ENCODE measurements around the gene EML3. TPM values are rescaled to one million over a fixed set of nuclear protein-coding genes. Genes with fewer than 3 reads are reported as not detected.

The EML3 gene
- total and polyA plus RNA-seq, 2 of the 13 experiments (the other 11 are each of a cell fraction or from before 2014, with no cell fraction given), result 10.6 to 12.3 TPM

DNA sequence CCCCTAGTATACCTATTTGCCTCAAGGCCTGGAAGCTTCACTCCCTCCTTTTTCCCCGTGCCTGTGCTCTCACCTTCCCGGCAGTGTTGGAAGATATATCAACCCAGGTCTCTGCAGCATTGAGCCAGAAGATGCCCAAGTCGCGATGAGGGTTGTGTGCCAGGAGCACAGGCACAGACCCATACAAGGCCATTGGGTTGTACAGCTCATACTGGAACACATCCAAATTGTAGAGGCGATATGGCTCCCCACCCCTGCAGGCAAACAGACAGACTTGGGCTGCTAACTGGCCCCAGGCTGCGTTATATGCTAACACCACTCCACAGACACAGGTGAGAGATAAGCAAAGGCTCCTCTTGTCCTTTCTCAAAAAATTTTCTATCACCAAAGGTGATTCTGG, 19.9 kb upstream of the EML3 start:
- no peaks in the 10 kb centered on the region for H3K9me3 ChIP-seq (ENCODE audit: low read length)
- no TSS peak for BruUV-seq (replicated peaks)
- intact Hi-C loops (cut with micrococcal nuclease; ENCODE audit: unreplicated experiment) (no loop called here), in situ Hi-C loops (cut with HindIII; ENCODE audit: extremely low pct_ligation_motif_present, low pct_unique_long_range_greater_than_20kb) (no loop called here)
- H4K20me1 ChIP-seq (ENCODE audit: insufficient read depth, low read length), result no peaks in the 10 kb centered on the region
- H3K4me1 ChIP-seq (ENCODE audit: insufficient read depth, low read length), result no peaks in the 10 kb centered on the region
- H3K4me2 ChIP-seq (ENCODE audit: low read depth, low read length), result no peak overlapping the region
- TF ChIP-seq, protein P1, sequence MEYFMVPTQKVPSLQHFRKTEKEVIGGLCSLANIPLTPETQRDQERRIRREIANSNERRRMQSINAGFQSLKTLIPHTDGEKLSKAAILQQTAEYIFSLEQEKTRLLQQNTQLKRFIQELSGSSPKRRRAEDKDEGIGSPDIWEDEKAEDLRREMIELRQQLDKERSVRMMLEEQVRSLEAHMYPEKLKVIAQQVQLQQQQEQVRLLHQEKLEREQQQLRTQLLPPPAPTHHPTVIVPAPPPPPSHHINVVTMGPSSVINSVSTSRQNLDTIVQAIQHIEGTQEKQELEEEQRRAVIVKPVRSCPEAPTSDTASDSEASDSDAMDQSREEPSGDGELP (IDR thresholded peaks at IDR 0.05; ENCODE audit: borderline replicate concordance, low read depth), result no peak
- TF ChIP-seq, protein P2, sequence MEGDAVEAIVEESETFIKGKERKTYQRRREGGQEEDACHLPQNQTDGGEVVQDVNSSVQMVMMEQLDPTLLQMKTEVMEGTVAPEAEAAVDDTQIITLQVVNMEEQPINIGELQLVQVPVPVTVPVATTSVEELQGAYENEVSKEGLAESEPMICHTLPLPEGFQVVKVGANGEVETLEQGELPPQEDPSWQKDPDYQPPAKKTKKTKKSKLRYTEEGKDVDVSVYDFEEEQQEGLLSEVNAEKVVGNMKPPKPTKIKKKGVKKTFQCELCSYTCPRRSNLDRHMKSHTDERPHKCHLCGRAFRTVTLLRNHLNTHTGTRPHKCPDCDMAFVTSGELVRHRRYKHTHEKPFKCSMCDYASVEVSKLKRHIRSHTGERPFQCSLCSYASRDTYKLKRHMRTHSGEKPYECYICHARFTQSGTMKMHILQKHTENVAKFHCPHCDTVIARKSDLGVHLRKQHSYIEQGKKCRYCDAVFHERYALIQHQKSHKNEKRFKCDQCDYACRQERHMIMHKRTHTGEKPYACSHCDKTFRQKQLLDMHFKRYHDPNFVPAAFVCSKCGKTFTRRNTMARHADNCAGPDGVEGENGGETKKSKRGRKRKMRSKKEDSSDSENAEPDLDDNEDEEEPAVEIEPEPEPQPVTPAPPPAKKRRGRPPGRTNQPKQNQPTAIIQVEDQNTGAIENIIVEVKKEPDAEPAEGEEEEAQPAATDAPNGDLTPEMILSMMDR (CRISPR knock-in tag; IDR thresholded peaks at IDR 0.05), result no peak
- TF ChIP-seq SYNCRIP (IDR thresholded peaks at IDR 0.05; ENCODE audit: insufficient read depth, low read depth, low read length) (no peak), POLR2A (IDR thresholded peaks at IDR 0.05; ENCODE audit: insufficient read depth in 1 of 2, low read depth in 2 of 2, low read length in 2 of 2) (0 out of 4 replicates have a peak, but pooled peaks of 1 of the 2 experiments have one; percentile 3)
- H3K27ac ChIP-seq (ENCODE audit: extremely low read length, insufficient read depth, low read length), result no peak overlapping the region
- ChIA-PET POLR2A (interaction anchor here (1.8 kb wide), 1 partner anchor 14 kb away, joined by 6 read pairs; the partner anchor contains the start of gene GANAB), CTCF (ENCODE audit: low intra/inter-chr PET ratio, low total read pairs) (no interaction called here)
- no peak overlapping the region for H2AFZ ChIP-seq (ENCODE audit: low read length)
- no peak overlapping the region for H3K4me3 ChIP-seq (replicated peaks in 1 of 3; ENCODE audit: insufficient read depth in 1 of 3, low read depth in 2 of 3, low read length in 3 of 3)
- 100% methylated on average over 4 of the region's 6 CpGs for WGBS (ENCODE audit: low lambda C conversion rate)
- ATAC-seq (no peak), DNase-seq (ENCODE audit: low spot score) (no peak), FAIRE-seq (no peak)
- no peak overlapping the region for H3K9ac ChIP-seq (ENCODE audit: insufficient read depth, low read depth, low read length)
- H3K36me3 ChIP-seq (replicated peaks in 1 of 2; ENCODE audit: control insufficient read depth in 1 of 2, insufficient read depth in 2 of 2, low read length in 2 of 2), result peaks cover 40 to 78% of the 10 kb centered on the region in 2 experiments
- no peaks in the 10 kb centered on the region for H3K79me2 ChIP-seq (ENCODE audit: insufficient read depth, low read length)
- no peaks in the 10 kb centered on the region for H3K27me3 ChIP-seq (ENCODE audit: control insufficient read depth in 1 of 2, insufficient read depth in 2 of 2, low read length in 2 of 2)

DNA sequence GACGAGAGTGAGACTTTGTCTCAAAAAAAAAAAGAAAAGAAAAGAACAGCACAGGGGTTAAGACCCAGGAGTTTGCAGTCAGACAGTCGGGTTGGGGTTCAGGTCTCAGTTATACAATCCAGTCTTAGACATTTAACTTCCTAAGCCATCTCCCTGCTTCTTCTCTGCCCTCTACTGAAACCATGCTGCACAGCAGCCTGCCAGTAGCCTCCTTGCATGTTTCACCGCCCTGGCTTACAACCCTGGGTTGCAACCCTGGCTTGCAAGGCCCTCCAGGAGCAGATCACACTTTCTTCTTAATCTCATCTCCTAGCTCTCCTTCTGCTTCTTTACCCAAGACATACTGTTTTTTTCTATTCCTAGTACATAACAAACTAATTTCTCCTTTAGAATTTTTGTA, 15.1 kb upstream of the EML3 start:
- Histone ChIP-seq H3K27me3 (ENCODE audit: control insufficient read depth in 1 of 2, insufficient read depth in 2 of 2, low read length in 2 of 2) (no peaks in the 10 kb centered on the region), H3K36me3 (replicated peaks in 1 of 2; ENCODE audit: control insufficient read depth in 1 of 2, insufficient read depth in 2 of 2, low read length in 2 of 2) (peaks cover 41 to 74% of the 10 kb centered on the region in 2 experiments), H3K4me3 (replicated peaks in 1 of 3; ENCODE audit: insufficient read depth in 1 of 3, low read depth in 2 of 3, low read length in 3 of 3) (no peak overlapping the region), H4K20me1 (ENCODE audit: insufficient read depth, low read length) (no peaks in the 10 kb centered on the region), H3K4me2 (ENCODE audit: low read depth, low read length) (no peak overlapping the region), H2AFZ (ENCODE audit: low read length) (no peak overlapping the region), H3K4me1 (ENCODE audit: insufficient read depth, low read length) (peaks cover under 1% of the 10 kb centered on the region; the same call in 1 of the 2 replicates), H3K79me2 (ENCODE audit: insufficient read depth, low read length) (no peaks in the 10 kb centered on the region), H3K27ac (ENCODE audit: extremely low read length, insufficient read depth, low read length) (no peak overlapping the region), H3K9ac (ENCODE audit: insufficient read depth, low read depth, low read length) (no peak overlapping the region), H3K9me3 (ENCODE audit: low read length) (no peaks in the 10 kb centered on the region)
- in situ Hi-C loops (cut with HindIII; ENCODE audit: extremely low pct_ligation_motif_present, low pct_unique_long_range_greater_than_20kb) (no loop called here), intact Hi-C loops (cut with micrococcal nuclease; ENCODE audit: unreplicated experiment) (no loop called here)
- CTCF ChIA-PET (ENCODE audit: low intra/inter-chr PET ratio, low total read pairs), result no interaction called here
- peak; percentile 27; the same call in 1 of the 3 replicates for ATAC-seq
- FAIRE-seq, result no peak
- POLR2A ChIA-PET, result interaction anchor here (1.1 to 1.6 kb wide), 2 partner anchors 10 to 19 kb away, joined by 3 to 4 read pairs; partner anchors contain the start of gene GANAB
- no TSS peak for BruUV-seq (replicated peaks)
- no peak for DNase-seq (ENCODE audit: low spot score)
- 96% methylated on average over 3 of the region's 3 CpGs for WGBS (ENCODE audit: low lambda C conversion rate)
- TF ChIP-seq SMC3 (IDR thresholded peaks at IDR 0.05; ENCODE audit: low read length) (no peak), POLR2A (IDR thresholded peaks at IDR 0.05; ENCODE audit: insufficient read depth in 1 of 2, low read depth in 2 of 2, low read length in 2 of 2) (0 out of 4 replicates have a peak, but pooled peaks of 1 of the 2 experiments have one; percentile 20), ZNF224 (CRISPR knock-in tag; IDR thresholded peaks at IDR 0.05) (no peak), SKI (IDR thresholded peaks at IDR 0.05; ENCODE audit: partially characterized antibody) (no peak), ZNF788 (CRISPR knock-in tag; IDR thresholded peaks at IDR 0.05; ENCODE audit: borderline replicate concordance) (no peak), HOXA7 (CRISPR knock-in tag; IDR thresholded peaks at IDR 0.05) (no peak), MEIS2 (CRISPR knock-in tag; IDR thresholded peaks at IDR 0.05) (no peak), RBM22 (optimal IDR thresholded peaks at IDR 0.05; ENCODE audit: low read length) (peak; percentile 73), SOX6 (IDR thresholded peaks at IDR 0.05) (no peak), SOX6 (CRISPR knock-in tag; IDR thresholded peaks at IDR 0.05) (no peak), HOXA9 (CRISPR knock-in tag; IDR thresholded peaks at IDR 0.05; ENCODE audit: borderline replicate concordance) (no peak)
- TF ChIP-seq, protein P2 (CRISPR knock-in tag; IDR thresholded peaks at IDR 0.05), result peak; percentile 17; the same call in 1 of the 2 replicates

Measured in HepG2 (cell line).